Stimulated activated CD4-positive, alpha-beta T cell treated with anti-CD3 and anti-CD28 coated beads, Interleukin-2, amount 100 ng/mL, for 4 hours (primary cell): ENCODE results near the gene CBL.

Experiments
- DNase-seq: peaks from one replicate; pipeline ENCODE4 v3.0.0-alpha.2; 2020; ENCODE audit warnings: low read depth

Gene CBL

DNA sequence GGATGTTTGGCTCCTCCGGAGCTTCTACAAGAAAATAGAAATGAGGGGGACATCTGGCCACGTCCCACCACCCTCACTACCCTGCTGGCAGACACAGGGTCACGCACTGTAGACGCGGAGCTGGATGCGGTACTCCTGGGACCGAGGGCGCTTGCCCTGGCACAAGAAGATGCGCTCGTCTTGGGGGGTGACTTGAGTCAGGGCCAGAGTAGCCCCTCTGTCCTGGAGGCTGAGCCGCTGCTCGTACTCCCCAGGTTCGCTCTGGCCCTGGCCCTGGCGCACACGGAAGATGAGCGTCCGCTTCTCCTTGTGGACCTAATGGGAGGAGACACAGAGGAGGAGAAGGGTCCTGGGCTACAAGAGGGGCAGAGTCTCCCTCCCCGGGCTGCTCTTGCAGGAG lies 108.6 kb downstream of the CBL start:
- no peak for DNase-seq

GRCh38 chr11:119315131-119316015 lies 109.2 kb downstream of the CBL start:
- DNase-seq = peak; percentile 55

DNA sequence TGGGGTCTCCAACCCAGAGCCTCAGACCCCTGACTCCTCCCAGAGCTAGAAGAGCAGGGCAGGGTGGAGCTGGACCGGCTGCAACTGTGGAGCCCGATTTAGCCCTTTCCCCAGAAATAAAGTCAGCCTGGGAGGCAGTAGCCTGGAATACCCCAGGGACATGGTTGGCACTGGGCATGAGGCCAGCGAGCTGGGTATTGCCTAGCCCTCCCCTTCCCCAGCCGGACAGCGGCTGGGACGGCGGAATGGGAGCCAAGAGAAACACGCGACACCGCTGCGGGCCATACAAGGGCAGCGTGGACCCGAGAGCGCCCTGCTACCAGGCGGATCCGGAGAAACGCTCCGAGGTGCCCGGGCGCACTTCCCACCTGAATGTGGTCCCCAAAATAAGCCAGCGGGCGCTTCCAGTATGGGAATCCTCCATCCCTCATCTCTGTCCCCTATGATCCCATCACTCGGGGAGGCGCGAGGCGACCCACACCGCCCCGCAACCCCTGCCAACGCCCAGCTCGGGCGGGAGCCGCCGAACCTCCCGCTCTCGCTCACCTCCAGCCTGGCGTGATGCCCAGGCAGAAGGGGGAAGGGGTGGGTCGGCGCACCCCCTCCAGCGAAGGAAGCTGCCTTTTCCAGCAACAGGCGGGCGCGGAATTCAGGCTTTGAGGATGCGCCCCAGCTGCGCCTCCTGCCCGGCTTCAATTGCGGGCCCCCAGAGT lies 110.0 kb downstream of the CBL start:
- DNase-seq = no peak

GRCh38 chr11:119316729-119317591 lies 110.8 kb downstream of the CBL start, which contains the start of gene MCAM:
Gene MCAM, minus strand, starts transcription at chr11:119317130. Its CDS starts 29 bp downstream, at chr11:119317101.
- DNase-seq = no peak

GRCh38 chr11:119317592-119318239 lies 111.6 kb downstream of the CBL start:
- DNase-seq = no peak

GRCh38 chr11:119318240-119319135 lies 112.3 kb downstream of the CBL start:
- no peak for DNase-seq

GRCh38 chr11:119319136-119319699 lies 113.1 kb downstream of the CBL start:
- DNase-seq = no peak

DNA sequence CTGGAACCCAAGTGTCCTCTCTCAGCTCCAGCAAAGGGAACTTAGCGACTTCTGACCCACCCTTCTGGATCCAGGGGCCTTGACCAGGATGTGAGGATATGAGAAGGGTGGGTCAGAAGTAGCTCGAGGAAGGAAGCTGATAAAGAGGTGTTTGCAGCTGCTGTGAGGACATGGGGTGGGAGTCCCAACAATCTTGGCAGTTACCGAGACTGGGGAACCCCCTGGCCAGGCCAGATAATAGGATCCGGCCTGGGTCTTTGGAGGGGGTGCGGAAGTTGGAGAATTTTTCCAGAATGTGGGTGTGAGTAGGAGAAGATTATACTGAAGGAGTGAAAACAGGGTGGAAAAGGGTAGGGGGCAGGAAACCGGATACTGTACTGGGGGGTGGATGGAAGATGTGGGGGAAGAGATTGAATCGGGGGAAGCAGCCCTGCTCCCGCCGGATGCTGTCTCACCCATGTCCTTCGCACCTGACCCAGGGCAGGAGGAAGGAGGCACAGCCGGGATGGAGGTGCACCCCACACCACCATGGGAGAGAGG lies 113.6 kb downstream of the CBL start:
- no peak for DNase-seq

GRCh38 chr11:119320240-119320775 lies 114.2 kb downstream of the CBL start:
- DNase-seq = no peak

DNA sequence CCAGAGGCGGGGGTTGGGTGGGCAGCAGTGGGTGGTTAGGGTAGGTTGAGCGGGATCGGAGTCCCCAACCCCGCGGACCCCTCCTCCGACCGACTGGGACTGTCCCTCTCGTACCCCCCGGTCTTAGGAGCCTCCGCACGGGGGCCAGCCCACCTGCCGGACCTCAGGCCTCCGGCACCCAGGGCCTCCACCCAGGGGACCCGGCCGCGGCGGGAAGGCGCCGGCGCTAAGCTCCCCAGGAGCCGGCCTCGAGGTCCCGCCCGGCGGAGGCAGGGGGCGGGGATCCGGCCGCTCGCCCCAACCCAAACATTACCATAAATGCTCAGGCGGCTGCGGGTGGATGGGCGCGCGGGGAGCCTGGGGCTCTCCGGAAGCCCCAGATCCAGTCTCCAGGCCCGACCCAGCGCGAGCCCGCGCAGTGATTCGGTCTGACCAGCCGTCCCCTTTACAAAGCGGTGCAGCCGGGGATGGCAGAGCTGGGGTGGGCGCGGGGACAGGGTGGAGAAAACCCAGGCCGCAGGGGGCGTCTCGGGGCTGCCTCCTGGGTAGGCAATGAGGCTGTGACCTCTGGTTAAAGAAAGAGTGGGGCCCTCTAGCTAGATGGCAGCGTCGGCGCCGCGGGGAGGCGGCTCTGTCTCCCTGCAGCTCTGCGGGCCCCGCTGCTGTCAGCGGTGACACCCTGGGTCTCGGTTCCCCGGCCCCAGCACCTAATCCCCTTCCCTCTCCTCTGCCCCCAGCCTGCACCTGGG lies 114.8 kb downstream of the CBL start:
- no peak for DNase-seq

- DNase-seq = no peak
These were observed 116.2 kb downstream of the CBL start for GRCh38 chr11:119322360-119322739.

- DNase-seq = no peak
These were observed 116.9 kb downstream of the CBL start for GRCh38 chr11:119322921-119323531.

DNA sequence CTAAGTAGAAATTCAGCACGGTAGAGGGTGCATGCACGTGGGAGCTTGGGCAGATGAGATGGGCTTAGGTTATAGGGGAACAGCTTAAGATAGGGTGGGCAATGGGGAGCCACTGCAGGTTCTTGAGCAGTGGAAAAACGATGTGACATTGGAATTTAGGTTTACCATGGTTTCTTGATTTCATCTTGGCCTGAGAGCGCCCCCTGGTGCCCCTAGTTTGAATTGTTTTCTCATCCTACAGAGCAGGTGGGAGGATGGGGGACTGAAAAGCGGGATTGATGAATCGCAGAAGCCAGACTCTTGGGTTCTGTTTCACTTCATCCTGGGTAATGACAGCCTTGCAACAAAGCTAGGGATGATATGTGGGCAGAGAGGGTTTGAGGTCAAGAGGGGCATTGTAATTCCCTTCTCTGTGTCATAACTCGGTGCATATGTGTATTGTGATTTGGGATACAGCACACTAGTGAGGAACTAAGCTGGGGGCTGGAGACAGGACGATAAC lies 117.4 kb downstream of the CBL start:
- DNase-seq = peak; percentile 70

DNA sequence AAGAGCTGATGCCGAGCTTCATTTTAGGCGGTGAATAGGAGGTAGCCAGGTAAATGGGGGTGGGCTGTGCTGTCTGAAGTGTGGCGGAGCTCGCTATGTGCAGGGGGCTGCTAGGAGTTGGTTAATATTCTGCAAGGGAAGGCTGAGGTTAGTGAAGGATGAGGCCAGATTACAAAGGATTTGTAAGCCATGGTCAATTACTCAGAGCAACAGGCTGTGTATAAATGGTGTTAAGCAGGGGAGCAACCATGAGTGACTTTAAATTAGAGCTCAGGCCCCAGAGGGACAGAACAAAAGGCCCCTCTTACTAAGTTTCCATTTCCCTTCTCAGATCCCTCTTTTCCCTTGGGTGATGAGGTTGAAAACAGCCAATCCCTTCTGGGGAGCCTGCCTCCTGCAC lies 118.0 kb downstream of the CBL start:
- DNase-seq = no peak

GRCh38 chr11:119329320-119329719 lies 123.2 kb downstream of the CBL start:
- no peak for DNase-seq

DNA sequence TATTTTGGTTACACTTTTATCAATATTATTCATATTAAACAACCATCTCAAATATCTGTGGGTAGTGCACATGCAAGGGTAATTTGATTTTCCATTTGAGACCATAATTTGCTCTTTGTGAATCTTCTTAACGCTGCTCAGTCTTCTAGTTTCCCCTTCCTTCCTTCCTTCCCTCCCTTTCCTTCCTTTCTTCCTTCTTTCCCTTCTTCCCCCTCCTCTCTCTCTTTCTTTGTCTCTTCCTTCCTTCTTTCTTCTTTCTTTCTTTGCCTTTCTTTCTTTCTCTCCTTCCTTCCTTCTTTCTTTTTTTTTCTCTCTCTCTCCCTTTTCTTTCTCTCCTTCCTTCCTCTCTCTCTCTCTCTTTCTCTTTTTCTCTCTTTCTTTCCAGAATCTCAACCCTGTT lies 124.1 kb downstream of the CBL start:
- no peak for DNase-seq

GRCh38 chr11:119332111-119332765 lies 126.1 kb downstream of the CBL start:
- DNase-seq = no peak
